Activated CD4-positive, alpha-beta T cell treated with anti-CD3 and anti-CD28 coated beads for 36 hours (primary cell): ENCODE results near the gene KCNK17. TPM values are rescaled to one million over a fixed set of nuclear protein-coding genes. Genes with fewer than 3 reads are reported as not detected.

Experiments
- ATAC-seq: fragments of 200-7000 bp; cut with Tn5 transposase; one replicate; pipeline ENCODE4 v1.10.0; 2021; ENCODE audit warnings: mild to moderate bottlenecking, moderate library complexity
- CTCF ChIA-PET: fragments of 350-600 bp; sonication (Branson Sonifier 250); formaldehyde crosslinking; loops from one replicate; lab custom pipeline; 2021; ENCODE audit warnings: antibody characterized with exemption; lab: Charles Lee
- POLR2A ChIA-PET: fragments of 350-600 bp; sonication (Branson Sonifier 250); formaldehyde crosslinking; loops from one replicate; lab custom pipeline; 2021; ENCODE audit warnings: antibody characterized with exemption, inconsistent platforms; lab: Charles Lee
- DNase-seq: peaks from one replicate; pipeline ENCODE4 v3.0.0-alpha.2; 2020
- H3K27ac Mint-ChIP-seq: one replicate; pipeline ENCODE4 v1.8.0; 2021; ENCODE audit warnings: mixed read lengths
- H3K27me3 Mint-ChIP-seq: one replicate; pipeline ENCODE4 v1.8.0; 2021; ENCODE audit warnings: mixed read lengths
- H3K36me3 Mint-ChIP-seq: one replicate; pipeline ENCODE4 v1.8.0; 2021; ENCODE audit warnings: low read depth, mixed read lengths
- H3K4me1 Mint-ChIP-seq: one replicate; pipeline ENCODE4 v1.8.0; 2021; ENCODE audit warnings: mixed read lengths
- H3K4me3 Mint-ChIP-seq: one replicate; pipeline ENCODE4 v1.8.0; 2021; ENCODE audit warnings: mild to moderate bottlenecking, moderate library complexity, mixed read lengths
- H3K9me3 Mint-ChIP-seq: one replicate; pipeline ENCODE4 v1.8.0; 2021; ENCODE audit warnings: low read depth, mixed read lengths
- intact Hi-C, 2 experiments: fragments of 100-400 bp; cut with DNase I in 1 of 2; cut with micrococcal nuclease in 1 of 2; formaldehyde crosslinking; loops; one replicate each; pipeline versions ENCODE4 v1.14.2 to v1.15.1; 2022 to 2024; cut with DNase I, micrococcal nuclease
- total RNA-seq, 2 experiments: library from RNA; stranded (reverse); gene quantifications; one replicate each; pipeline ENCODE4 v1.2.3, GENCODE V29; 2021

KCNK17 gene
- total RNA-seq, 2 experiments from 2014 or later: not detected

DNA sequence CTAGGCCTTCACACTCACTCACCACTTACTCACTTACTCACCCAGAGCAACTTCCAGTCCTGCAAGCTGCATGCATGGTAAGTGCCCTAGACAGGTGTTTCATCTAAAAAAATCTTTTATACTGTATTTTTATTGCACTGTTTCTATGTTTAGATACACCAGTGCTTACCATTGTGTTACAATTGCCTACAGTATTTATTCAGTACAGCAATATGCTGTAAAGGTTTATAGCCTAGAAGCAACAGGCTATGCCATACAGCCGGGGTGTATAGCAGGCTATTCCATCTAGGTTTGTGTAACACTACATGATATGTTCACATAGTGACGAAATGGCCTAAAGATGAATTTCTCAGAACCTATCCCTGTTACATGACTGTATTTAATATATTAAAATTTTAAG is 47.8 kb downstream of the KCNK17 start:
- no peak overlapping the region for H3K4me3 Mint-ChIP-seq
- ChIA-PET CTCF (no interaction called here), POLR2A (no interaction called here)
- H3K27me3 Mint-ChIP-seq: peaks cover 3% of the 10 kb centered on the region
- intact Hi-C loops: no loop called here
- no peak for DNase-seq
- H3K27ac Mint-ChIP-seq: no peak overlapping the region
- no peak for ATAC-seq
- H3K4me1 Mint-ChIP-seq: peaks cover 17% of the 10 kb centered on the region
- no peaks in the 10 kb centered on the region for H3K9me3 Mint-ChIP-seq
- no peaks in the 10 kb centered on the region for H3K36me3 Mint-ChIP-seq

DNA sequence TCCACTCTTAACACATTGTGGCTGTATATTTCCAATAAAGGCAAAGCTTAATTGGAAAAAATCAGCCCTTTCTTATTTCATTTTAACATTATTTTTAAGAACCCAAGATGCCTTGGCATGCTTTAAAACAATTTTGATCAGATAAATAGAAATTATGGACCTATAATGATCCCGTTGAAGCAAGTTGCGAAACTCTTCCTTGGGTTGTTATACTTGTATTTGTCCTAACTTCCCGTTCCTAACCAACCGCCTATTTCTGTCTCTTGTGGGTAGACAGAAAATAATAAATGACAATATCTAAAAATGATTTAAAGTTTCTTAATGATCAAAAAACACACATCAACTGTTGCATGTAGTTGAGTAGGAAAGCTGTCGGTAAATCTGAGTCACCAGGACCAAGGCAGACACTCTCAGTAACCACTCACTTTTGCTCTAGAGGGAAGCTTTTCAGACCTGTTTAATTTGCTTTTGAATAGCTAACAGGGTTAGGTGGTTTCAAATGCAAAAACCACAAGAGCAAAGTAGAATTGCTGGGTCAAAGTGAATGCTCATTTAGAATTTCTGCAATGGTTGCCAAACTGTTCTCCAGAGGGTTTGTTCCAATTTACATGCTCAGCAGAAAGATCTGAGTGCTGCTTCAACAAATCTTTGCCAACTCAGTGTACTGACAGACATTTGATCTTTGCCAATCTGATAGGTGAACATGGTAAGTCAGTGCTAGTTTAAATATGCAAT is 50.7 kb downstream of the KCNK17 start:
- ATAC-seq (peak; percentile 94), DNase-seq (peak; percentile 46)
- CTCF ChIA-PET: interaction anchor here (0.7 to 1.4 kb wide), 3 partner anchors 36 to 95 kb away, joined by 3 to 5 read pairs (median 3); no protein-coding TSS in a partner anchor
- POLR2A ChIA-PET: interaction anchor here (0.6 kb wide), 1 partner anchor 1840 kb away, joined by 3 read pairs; no protein-coding TSS in a partner anchor
- intact Hi-C loops: loop anchor here (1.0 to 2.0 kb wide), 2 partner anchors 34 to 35 kb away; partner anchors contain the start of gene KCNK5 (in 2 of the 2)
- no peaks in the 10 kb centered on the region for H3K36me3 Mint-ChIP-seq
- H3K27ac Mint-ChIP-seq: no peak overlapping the region
- H3K4me3 Mint-ChIP-seq: no peak overlapping the region
- peaks cover 17% of the 10 kb centered on the region for H3K4me1 Mint-ChIP-seq
- H3K27me3 Mint-ChIP-seq: peaks cover 14% of the 10 kb centered on the region
- H3K9me3 Mint-ChIP-seq: no peaks in the 10 kb centered on the region

- ATAC-seq: no peak
- ChIA-PET POLR2A (no interaction called here), CTCF (no interaction called here)
- Mint-ChIP-seq H3K4me3 (no peak overlapping the region), H3K27ac (no peak overlapping the region), H3K27me3 (peaks cover 14% of the 10 kb centered on the region), H3K9me3 (no peaks in the 10 kb centered on the region), H3K36me3 (no peaks in the 10 kb centered on the region), H3K4me1 (peaks cover 14% of the 10 kb centered on the region)
- DNase-seq: no peak
- intact Hi-C loops: loop anchor here in 1 of 2 experiments (2.0 kb wide), 1 partner anchor 33 kb away; the partner anchor contains the start of gene KCNK5
Observed at GRCh38 chr6:39261751-39262150, 52.5 kb downstream of the KCNK17 start.

DNA sequence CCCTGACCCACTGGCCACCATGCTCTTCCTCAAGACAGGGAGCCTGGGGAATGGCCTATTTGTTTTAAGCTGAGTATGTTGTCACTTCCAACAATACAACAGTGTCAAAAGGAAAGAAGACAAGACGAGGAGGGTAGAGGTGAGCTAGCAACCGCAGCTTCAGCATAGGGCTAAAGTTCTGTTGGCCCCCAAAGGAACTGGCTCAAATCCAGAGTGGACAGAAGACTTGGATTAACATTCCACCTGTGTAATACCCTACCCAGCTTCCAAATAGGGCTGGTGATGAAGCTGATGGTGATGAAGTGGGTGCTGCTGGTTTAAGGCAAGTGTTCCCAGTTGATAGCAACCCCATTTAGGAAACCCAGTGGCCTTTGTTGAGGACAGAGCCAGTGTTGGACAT is 53.3 kb downstream of the KCNK17 start:
- no peak overlapping the region for H3K4me3 Mint-ChIP-seq
- ChIA-PET POLR2A (no interaction called here), CTCF (interaction anchor here (0.6 to 1.8 kb wide), 2 partner anchors 20 to 221 kb away, joined by 3 to 4 read pairs; no protein-coding TSS in a partner anchor)
- DNase-seq (no peak), ATAC-seq (no peak)
- intact Hi-C loops: no loop called here
- H3K36me3 Mint-ChIP-seq: no peaks in the 10 kb centered on the region
- peaks cover 13% of the 10 kb centered on the region for H3K4me1 Mint-ChIP-seq
- no peaks in the 10 kb centered on the region for H3K9me3 Mint-ChIP-seq
- H3K27me3 Mint-ChIP-seq: peaks cover 14% of the 10 kb centered on the region
- no peak overlapping the region for H3K27ac Mint-ChIP-seq

DNA sequence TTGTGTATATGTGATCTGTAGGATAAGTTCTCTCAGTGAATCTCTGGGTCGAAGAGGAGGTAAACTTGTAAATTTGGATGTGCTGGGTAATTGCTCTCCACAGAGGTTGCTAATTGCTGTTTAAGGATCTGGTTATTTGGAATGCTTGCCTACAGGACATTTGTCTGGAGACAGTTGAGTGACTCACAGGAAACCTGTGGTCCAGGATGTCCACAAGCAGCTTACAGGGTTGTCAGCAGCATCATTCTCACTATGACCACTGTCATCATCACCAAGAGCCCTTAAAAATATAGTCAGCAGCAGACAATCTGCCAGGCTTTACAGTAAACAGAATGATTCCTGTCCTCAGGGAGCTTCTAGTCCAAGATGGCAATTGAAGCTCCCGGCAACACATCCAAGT is 53.8 kb downstream of the KCNK17 start:
- Mint-ChIP-seq H3K27me3 (peaks cover 14% of the 10 kb centered on the region), H3K36me3 (no peaks in the 10 kb centered on the region), H3K9me3 (no peaks in the 10 kb centered on the region), H3K4me3 (no peak overlapping the region), H3K27ac (no peak overlapping the region), H3K4me1 (peaks cover 13% of the 10 kb centered on the region)
- ChIA-PET CTCF (interaction anchor here (1.8 kb wide), 1 partner anchor 20 kb away, joined by 4 read pairs; no protein-coding TSS in a partner anchor), POLR2A (interaction anchor here (0.6 kb wide), 1 partner anchor 36 kb away, joined by 4 read pairs; no protein-coding TSS in a partner anchor)
- DNase-seq: no peak
- intact Hi-C loops: no loop called here
- ATAC-seq: no peak

GRCh38 chr6:39256294-39256940 is 57.8 kb downstream of the KCNK17 start:
- ChIA-PET POLR2A (interaction anchor here (0.6 kb wide), 1 partner anchor 128 kb away, joined by 8 read pairs; no protein-coding TSS in a partner anchor), CTCF (interaction anchor here (0.6 to 0.9 kb wide), 2 partner anchors 26 to 65 kb away, joined by 3 read pairs; no protein-coding TSS in a partner anchor)
- peaks cover 12% of the 10 kb centered on the region for H3K27me3 Mint-ChIP-seq
- H3K4me3 Mint-ChIP-seq: no peak overlapping the region
- H3K27ac Mint-ChIP-seq: no peak overlapping the region
- no peak for DNase-seq
- H3K36me3 Mint-ChIP-seq: no peaks in the 10 kb centered on the region
- peaks cover 4% of the 10 kb centered on the region for H3K9me3 Mint-ChIP-seq
- intact Hi-C loops: no loop called here
- peaks cover 2% of the 10 kb centered on the region for H3K4me1 Mint-ChIP-seq
- peak; percentile 57 for ATAC-seq

DNA sequence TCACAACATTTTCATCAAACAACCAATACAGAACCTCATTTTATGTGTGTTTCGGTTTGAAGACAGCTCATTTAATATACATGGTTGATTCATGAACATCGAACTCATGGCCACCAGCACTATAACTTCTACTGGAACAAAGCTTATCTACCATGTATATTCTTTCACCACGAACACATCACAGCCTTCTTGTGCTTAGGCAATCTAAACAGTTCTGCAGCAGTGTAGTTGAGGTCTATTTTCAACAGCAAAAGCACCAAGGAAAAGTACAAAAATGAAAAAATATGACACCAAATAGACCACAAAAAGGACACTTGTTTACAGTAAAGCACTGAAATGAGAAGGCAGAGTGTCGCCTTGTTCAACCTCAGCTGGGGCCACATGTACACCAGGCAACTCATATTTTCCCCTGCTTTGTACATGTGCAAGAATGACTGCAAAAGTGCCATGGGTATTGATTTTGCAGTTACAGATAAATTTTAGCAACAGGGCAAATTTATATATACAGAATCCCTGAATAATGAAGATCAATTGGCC is 59.2 kb downstream of the KCNK17 start:
- ATAC-seq (peak; percentile 53), DNase-seq (peak; percentile 20)
- peaks cover 4% of the 10 kb centered on the region for H3K9me3 Mint-ChIP-seq
- intact Hi-C loops: no loop called here
- H3K36me3 Mint-ChIP-seq: no peaks in the 10 kb centered on the region
- H3K4me3 Mint-ChIP-seq: no peak overlapping the region
- H3K27ac Mint-ChIP-seq: no peak overlapping the region
- ChIA-PET POLR2A (no interaction called here), CTCF (no interaction called here)
- peaks cover 5% of the 10 kb centered on the region for H3K27me3 Mint-ChIP-seq
- H3K4me1 Mint-ChIP-seq: peaks cover 2% of the 10 kb centered on the region

- H3K27ac Mint-ChIP-seq: no peak overlapping the region
- CTCF ChIA-PET: no interaction called here
- peaks cover 5% of the 10 kb centered on the region for H3K4me1 Mint-ChIP-seq
- ATAC-seq: no peak
- H3K36me3 Mint-ChIP-seq: no peaks in the 10 kb centered on the region
- no peaks in the 10 kb centered on the region for H3K27me3 Mint-ChIP-seq
- no peak for DNase-seq
- H3K4me3 Mint-ChIP-seq: no peak overlapping the region
- intact Hi-C loops: no loop called here
- peaks cover 4% of the 10 kb centered on the region for H3K9me3 Mint-ChIP-seq
- POLR2A ChIA-PET: no interaction called here
Observed at GRCh38 chr6:39251406-39251805, 62.8 kb downstream of the KCNK17 start.

DNA sequence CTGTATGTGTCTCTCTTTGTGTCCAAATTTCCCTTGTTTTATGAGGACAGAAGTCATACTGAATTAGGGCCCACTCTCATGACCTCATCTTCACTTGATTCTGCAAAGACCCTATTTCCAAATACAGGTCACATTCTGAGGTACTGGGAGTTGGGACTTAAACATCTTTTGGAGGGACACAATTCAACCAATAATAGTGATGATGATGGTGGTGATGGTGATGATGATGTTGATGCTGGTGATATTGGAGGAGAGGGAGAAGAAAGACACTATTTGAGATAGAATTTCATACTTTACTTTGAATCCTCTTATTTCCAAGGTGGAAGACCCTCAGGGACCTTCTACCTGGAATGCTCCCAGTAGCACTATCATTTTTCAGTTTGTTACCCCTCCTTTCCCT is 63.7 kb downstream of the KCNK17 start:
- peaks cover 5% of the 10 kb centered on the region for H3K4me1 Mint-ChIP-seq
- intact Hi-C loops: no loop called here
- no peaks in the 10 kb centered on the region for H3K27me3 Mint-ChIP-seq
- peaks cover 4% of the 10 kb centered on the region for H3K9me3 Mint-ChIP-seq
- POLR2A ChIA-PET: no interaction called here
- H3K36me3 Mint-ChIP-seq: no peaks in the 10 kb centered on the region
- ATAC-seq: no peak
- no peak for DNase-seq
- no peak overlapping the region for H3K4me3 Mint-ChIP-seq
- no peak overlapping the region for H3K27ac Mint-ChIP-seq
- CTCF ChIA-PET: interaction anchor here (0.6 kb wide), 1 partner anchor 35 kb away, joined by 3 read pairs; no protein-coding TSS in a partner anchor

- H3K4me3 Mint-ChIP-seq: no peak overlapping the region
- CTCF ChIA-PET: no interaction called here
- no peaks in the 10 kb centered on the region for H3K9me3 Mint-ChIP-seq
- no peaks in the 10 kb centered on the region for H3K27me3 Mint-ChIP-seq
- H3K36me3 Mint-ChIP-seq: no peaks in the 10 kb centered on the region
- POLR2A ChIA-PET: no interaction called here
- intact Hi-C loops: no loop called here
- no peak for ATAC-seq
- peaks cover 3% of the 10 kb centered on the region for H3K4me1 Mint-ChIP-seq
- no peak for DNase-seq
- no peak overlapping the region for H3K27ac Mint-ChIP-seq
Observed at GRCh38 chr6:39249278-39249677, 64.9 kb downstream of the KCNK17 start.
